GM21825 (cell line): ENCODE measurements around the gene CDC42EP2.

Experiments
- ATAC-seq: cut with Tn5 transposase; IDR thresholded peaks from one replicate; pipeline ENCODE4 v1.9.1; 2021; ENCODE audit warnings: mild to moderate bottlenecking, moderate library complexity; ENCODE audit not compliant: unreplicated experiment

CDC42EP2 gene

GRCh38 chr11:65297026-65297672 is 17.5 kb upstream of the CDC42EP2 start:
- ATAC-seq = no peak

GRCh38 chr11:65298131-65298535 is 16.5 kb upstream of the CDC42EP2 start:
- ATAC-seq = no peak

GRCh38 chr11:65298655-65299179 is 15.9 kb upstream of the CDC42EP2 start:
- ATAC-seq = no peak

GRCh38 chr11:65300621-65301275 is 13.9 kb upstream of the CDC42EP2 start:
- no peak for ATAC-seq

- ATAC-seq = no peak
These were observed 13.0 kb upstream of the CDC42EP2 start for GRCh38 chr11:65301491-65302329.

GRCh38 chr11:65303555-65303954 is 11.1 kb upstream of the CDC42EP2 start:
- no peak for ATAC-seq

GRCh38 chr11:65304110-65304509 is 10.6 kb upstream of the CDC42EP2 start:
- no peak for ATAC-seq

GRCh38 chr11:65304613-65305012 is 10.1 kb upstream of the CDC42EP2 start:
- ATAC-seq = no peak

- no peak for ATAC-seq
These were observed 9.0 kb upstream of the CDC42EP2 start for GRCh38 chr11:65305501-65306268.

- ATAC-seq = no peak
These were observed 7.1 kb upstream of the CDC42EP2 start for GRCh38 chr11:65307298-65308229.

GRCh38 chr11:65308281-65308891 is 6.3 kb upstream of the CDC42EP2 start:
- no peak for ATAC-seq

- no peak for ATAC-seq
These were observed 5.7 kb upstream of the CDC42EP2 start for GRCh38 chr11:65309006-65309405.

- no peak for ATAC-seq
These were observed 4.5 kb upstream of the CDC42EP2 start for GRCh38 chr11:65310215-65310614.

- ATAC-seq = no peak
These were observed 3.9 kb upstream of the CDC42EP2 start for GRCh38 chr11:65310736-65311135.

GRCh38 chr11:65311170-65311678 is 3.4 kb upstream of the CDC42EP2 start:
- ATAC-seq = no peak

GRCh38 chr11:65315204-65315865 is 669 bp downstream of the CDC42EP2 start:
- peak; percentile 52 for ATAC-seq

GRCh38 chr11:65315866-65316226 is 1.2 kb downstream of the CDC42EP2 start:
- no peak for ATAC-seq

- ATAC-seq = no peak
These were observed 1.8 kb downstream of the CDC42EP2 start for GRCh38 chr11:65316227-65317024.
